ENCODE measurements around the gene PFKFB2. TPM values are rescaled to one million over a fixed set of nuclear protein-coding genes. Genes with fewer than 3 reads are reported as not detected.

Gene PFKFB2
- total RNA-seq, 2 donors from 2014 or later, result 5.6 to 6.1 TPM

GRCh38 chr1:207124389-207124788 lies 71.3 kb downstream of the PFKFB2 start:
- H3K27ac ChIP-seq, result no peak overlapping the region
- 36% methylated on average over 3 of the region's 3 CpGs for WGBS
- no peak overlapping the region for H3K4me3 ChIP-seq
- no peaks in the 10 kb centered on the region for H3K36me3 ChIP-seq
- intact Hi-C loops (cut with DNase I), result no loop called here
- TF ChIP-seq POLR2AphosphoS5 (IDR thresholded peaks at IDR 0.05), result no peak
- no peak for TF ChIP-seq POLR2A (IDR thresholded peaks at IDR 0.05)
- TF ChIP-seq, protein P1, sequence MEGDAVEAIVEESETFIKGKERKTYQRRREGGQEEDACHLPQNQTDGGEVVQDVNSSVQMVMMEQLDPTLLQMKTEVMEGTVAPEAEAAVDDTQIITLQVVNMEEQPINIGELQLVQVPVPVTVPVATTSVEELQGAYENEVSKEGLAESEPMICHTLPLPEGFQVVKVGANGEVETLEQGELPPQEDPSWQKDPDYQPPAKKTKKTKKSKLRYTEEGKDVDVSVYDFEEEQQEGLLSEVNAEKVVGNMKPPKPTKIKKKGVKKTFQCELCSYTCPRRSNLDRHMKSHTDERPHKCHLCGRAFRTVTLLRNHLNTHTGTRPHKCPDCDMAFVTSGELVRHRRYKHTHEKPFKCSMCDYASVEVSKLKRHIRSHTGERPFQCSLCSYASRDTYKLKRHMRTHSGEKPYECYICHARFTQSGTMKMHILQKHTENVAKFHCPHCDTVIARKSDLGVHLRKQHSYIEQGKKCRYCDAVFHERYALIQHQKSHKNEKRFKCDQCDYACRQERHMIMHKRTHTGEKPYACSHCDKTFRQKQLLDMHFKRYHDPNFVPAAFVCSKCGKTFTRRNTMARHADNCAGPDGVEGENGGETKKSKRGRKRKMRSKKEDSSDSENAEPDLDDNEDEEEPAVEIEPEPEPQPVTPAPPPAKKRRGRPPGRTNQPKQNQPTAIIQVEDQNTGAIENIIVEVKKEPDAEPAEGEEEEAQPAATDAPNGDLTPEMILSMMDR (IDR thresholded peaks at IDR 0.05), result no peak
- no peaks in the 10 kb centered on the region for H3K9me3 ChIP-seq
- DNase-seq (ENCODE audit: low spot score), result peak; percentile 21
- no peaks in the 10 kb centered on the region for H3K4me1 ChIP-seq (replicated peaks)
- no peaks in the 10 kb centered on the region for H3K27me3 ChIP-seq (replicated peaks; ENCODE audit: insufficient read depth)

DNA sequence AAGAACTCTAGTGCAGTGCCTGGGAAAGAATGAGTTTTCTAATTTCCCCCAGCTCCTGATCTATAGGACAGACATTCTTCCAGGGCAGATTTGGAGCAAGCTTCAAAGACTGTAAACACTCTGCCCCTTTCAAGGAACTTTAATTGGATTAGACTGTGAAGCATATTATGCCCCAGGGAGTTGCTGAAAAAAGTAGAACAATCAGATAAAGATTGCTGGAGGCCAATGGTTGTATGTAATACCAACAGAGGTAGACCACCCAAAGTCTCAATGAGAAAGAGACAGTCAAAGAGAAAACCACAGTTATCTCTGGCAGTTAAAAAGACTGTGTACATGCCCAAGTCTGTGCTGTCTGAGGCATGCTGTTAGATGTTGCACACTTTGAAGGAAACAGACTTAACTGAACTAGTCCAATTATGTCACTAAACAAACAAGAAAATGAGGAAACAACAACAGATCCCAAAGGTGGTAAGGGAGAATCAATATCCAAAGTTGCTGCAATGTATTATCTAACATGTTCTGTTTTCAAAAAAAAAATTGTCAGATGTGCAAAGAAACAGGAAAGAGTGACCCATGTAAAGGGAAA lies 75.4 kb downstream of the PFKFB2 start:
- H3K36me3 ChIP-seq, result no peaks in the 10 kb centered on the region
- no peak for TF ChIP-seq POLR2AphosphoS5 (IDR thresholded peaks at IDR 0.05)
- TF ChIP-seq POLR2A (IDR thresholded peaks at IDR 0.05), result no peak
- TF ChIP-seq, protein P1 (IDR thresholded peaks at IDR 0.05), result no peak
- no peak overlapping the region for H3K27ac ChIP-seq
- no peaks in the 10 kb centered on the region for H3K27me3 ChIP-seq (replicated peaks; ENCODE audit: insufficient read depth)
- intact Hi-C loops (cut with DNase I), result no loop called here
- no peak for DNase-seq (ENCODE audit: low spot score)
- no peaks in the 10 kb centered on the region for H3K9me3 ChIP-seq
- H3K4me3 ChIP-seq, result no peak overlapping the region
- no peaks in the 10 kb centered on the region for H3K4me1 ChIP-seq (replicated peaks)

DNA sequence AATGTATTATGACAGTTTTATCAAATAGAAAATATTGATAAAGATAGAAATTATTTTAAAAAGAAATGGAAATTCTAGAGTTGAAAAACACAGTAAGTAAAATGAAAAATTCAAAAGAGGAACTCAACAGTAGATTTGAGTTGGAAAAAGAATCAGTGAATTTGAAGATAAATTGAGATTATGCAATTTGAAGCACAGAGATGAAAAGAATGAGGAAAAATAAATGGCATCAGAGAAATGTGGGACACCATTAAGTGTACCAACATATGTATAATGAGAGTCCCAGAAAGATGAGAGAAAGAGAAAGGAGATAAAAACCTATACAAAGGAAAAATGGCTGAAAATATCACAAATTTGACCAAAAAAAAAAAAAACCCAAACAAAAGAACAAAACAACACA lies 76.0 kb downstream of the PFKFB2 start:
- intact Hi-C loops (cut with DNase I), result no loop called here
- TF ChIP-seq, protein P1 (IDR thresholded peaks at IDR 0.05), result no peak
- no peak for TF ChIP-seq POLR2A (IDR thresholded peaks at IDR 0.05)
- no peak for TF ChIP-seq POLR2AphosphoS5 (IDR thresholded peaks at IDR 0.05)
- Histone ChIP-seq H3K27me3 (replicated peaks; ENCODE audit: insufficient read depth) (no peaks in the 10 kb centered on the region), H3K9me3 (no peaks in the 10 kb centered on the region), H3K4me1 (replicated peaks) (no peaks in the 10 kb centered on the region), H3K36me3 (no peaks in the 10 kb centered on the region), H3K4me3 (no peak overlapping the region), H3K27ac (no peak overlapping the region)
- no peak for DNase-seq (ENCODE audit: low spot score)

Other genes with a start within 250 kb of the PFKFB2 start
- not detected for gene IL20, start 187.7 kb upstream of the PFKFB2 start, total RNA-seq
- not detected for gene IL24, start 155.8 kb upstream of the PFKFB2 start, total RNA-seq
- 1 to 10 TPM; 1.7 to 2.2 TPM for gene FCMR, start 131.3 kb upstream of the PFKFB2 start, total RNA-seq
- 10 to 100 TPM in 1 of 2 donors, 1 to 10 TPM in 1; 1.9 to 91.7 TPM for gene PIGR, start 106.8 kb upstream of the PFKFB2 start, total RNA-seq
- gene FCAMR, start 82.8 kb upstream of the PFKFB2 start, total RNA-seq, result 1 to 10 TPM in 1 of 2 donors, not detected in 1; 2.3 TPM
- gene C1orf116, start 20.5 kb upstream of the PFKFB2 start, total RNA-seq, result 100 to 1,000 TPM in 1 of 2 donors, 10 to 100 TPM in 1; 36.5 to 107 TPM
- 10 to 100 TPM in 1 of 2 donors, 1 to 10 TPM in 1; 6.2 to 10.8 TPM for gene YOD1, start 2.1 kb upstream of the PFKFB2 start, total RNA-seq
- under 1 TPM in 1 of 2 donors, not detected in 1; 0.23 TPM for gene C4BPB, start 35.6 kb downstream of the PFKFB2 start, total RNA-seq
- gene C4BPA, start 51.0 kb downstream of the PFKFB2 start, total RNA-seq, result not detected